Kidney glomerular epithelial cell (primary cell): ENCODE data around the gene DTHD1.
A peak's percentile ranks its signal among the peaks of the same experiment; 100 is the strongest.

Source experiments
- DNase-seq: peaks from one replicate; lab custom pipeline; 2025; lab: John Stamatoyannopoulos, UW

The DTHD1 gene

GRCh38 chr4:36281384-36282106 lies at the start of gene DTHD1:
Gene DTHD1 (plus strand): TSS chr4:36281616. CDS start chr4:36281759, 143 bp downstream.
- DNase-seq = peak; percentile 32

GRCh38 chr4:36233567-36234266 lies 47.7 kb upstream of the DTHD1 start:
- DNase-seq = no peak

DNA sequence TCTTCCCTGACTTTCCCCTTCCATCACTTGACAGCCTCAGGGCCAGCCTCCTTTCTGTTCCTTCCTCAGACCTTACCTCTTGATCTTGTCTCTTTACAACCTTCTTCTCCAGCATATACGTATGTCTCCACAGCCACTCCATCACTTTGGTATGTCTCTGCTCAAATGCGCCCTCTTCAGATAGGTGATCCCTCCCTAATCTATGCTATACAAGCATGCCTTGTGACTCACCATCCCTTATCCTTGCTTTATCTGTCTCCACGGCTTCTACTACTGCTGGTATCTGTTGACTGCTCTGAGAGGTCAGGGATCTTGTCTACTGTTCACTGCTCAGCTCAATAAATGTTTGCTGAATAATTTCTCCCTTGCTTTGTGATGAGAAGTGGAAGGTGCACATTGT lies 46.1 kb upstream of the DTHD1 start:
- DNase-seq = peak; percentile 19

DNA sequence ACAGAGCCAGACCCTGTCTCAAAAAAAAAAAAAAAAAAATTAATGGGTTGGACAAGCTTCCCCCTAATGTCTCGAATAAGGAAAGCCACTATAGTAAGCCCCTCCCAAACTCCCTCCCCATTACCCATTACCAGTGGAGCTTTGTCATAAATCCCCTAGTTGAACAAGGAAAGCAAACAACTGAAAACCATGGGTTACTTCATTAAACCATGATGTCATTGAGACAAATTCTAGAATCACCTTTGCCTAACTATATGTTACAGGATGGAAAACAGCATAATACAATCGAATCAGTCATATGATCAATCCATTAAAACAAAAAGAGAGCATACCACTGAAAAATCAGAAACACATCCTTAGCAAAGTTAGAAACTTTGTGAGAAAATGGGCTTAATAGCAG lies 45.3 kb upstream of the DTHD1 start:
- DNase-seq = no peak

DNA sequence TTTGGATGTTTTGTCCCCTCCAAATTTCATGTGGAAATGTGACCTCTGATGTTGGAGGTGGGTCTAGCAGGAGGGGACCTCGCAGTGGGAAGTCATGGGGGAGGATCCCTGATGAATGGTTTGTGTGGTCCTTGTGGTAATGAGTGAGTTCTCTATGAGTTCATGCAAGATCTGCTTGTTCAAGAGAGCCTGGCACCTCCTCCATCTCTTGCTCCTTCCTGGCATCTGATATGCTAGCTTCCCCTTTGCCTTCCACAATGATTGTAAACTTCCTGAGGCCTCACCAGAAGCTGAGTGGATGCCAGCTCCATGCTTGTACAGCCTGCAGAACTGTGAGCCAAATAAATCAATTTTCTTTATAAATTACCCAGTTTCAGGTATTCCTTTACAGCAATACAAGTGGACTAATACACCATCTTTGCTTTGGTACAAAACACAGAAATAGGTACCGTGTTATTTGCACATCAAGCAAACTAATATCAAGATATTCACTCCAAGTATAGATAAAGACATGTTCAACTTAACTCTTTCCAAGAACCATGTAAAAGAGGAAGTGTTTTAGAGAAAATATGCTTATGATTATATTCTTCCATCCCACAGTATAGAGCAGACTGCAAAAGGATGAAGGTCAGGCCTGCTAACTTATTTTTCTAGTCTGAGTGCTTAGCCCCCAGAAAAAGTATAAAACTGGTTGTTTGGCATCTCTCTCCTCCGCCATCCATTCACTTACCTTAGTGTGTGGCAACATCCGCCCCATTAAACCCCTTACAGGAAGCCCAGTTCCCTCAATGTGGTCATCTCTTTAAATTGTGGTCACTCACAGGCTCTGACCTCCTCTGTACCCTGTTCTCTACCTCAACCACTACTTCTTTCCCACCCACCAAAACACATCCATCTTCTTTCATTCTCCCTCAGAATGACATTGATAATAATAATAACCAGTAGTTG lies 43.8 kb upstream of the DTHD1 start:
- DNase-seq = no peak

GRCh38 chr4:36241771-36242170 lies 39.6 kb upstream of the DTHD1 start:
- DNase-seq = peak; percentile 24

DNA sequence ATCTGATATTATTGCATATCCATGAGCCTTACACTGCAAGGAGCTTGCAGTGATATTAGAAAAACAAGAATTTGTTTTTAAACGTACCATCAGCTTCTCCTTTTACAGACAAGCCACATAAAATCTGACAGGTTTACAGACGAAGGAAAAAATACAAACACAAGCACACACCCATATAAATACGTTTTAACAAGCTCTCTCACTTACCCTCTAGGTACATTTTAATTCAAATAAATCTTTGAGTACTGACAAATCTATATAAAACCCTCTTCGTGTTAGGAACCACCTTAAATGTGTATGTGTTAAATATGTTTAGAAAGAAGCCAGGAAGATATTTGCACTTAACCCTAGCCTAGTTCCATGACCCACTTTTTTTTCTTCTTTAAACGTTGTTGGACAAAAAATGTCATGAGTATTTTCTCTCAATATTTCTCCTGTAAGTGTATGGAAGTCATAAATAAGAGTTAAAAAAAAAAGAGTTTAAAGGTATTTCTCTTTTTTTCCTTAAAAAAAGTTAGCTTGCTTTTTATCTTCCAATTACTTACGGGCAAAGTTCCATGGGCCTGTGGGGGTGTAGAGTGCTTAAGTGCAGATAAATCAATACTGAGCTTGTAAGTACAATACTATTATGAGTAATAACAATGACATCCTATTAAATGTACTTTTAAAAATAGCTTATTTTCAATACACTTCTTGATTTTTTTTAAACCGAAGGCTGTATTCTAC lies 38.6 kb upstream of the DTHD1 start:
- DNase-seq = peak; percentile 35

DNA sequence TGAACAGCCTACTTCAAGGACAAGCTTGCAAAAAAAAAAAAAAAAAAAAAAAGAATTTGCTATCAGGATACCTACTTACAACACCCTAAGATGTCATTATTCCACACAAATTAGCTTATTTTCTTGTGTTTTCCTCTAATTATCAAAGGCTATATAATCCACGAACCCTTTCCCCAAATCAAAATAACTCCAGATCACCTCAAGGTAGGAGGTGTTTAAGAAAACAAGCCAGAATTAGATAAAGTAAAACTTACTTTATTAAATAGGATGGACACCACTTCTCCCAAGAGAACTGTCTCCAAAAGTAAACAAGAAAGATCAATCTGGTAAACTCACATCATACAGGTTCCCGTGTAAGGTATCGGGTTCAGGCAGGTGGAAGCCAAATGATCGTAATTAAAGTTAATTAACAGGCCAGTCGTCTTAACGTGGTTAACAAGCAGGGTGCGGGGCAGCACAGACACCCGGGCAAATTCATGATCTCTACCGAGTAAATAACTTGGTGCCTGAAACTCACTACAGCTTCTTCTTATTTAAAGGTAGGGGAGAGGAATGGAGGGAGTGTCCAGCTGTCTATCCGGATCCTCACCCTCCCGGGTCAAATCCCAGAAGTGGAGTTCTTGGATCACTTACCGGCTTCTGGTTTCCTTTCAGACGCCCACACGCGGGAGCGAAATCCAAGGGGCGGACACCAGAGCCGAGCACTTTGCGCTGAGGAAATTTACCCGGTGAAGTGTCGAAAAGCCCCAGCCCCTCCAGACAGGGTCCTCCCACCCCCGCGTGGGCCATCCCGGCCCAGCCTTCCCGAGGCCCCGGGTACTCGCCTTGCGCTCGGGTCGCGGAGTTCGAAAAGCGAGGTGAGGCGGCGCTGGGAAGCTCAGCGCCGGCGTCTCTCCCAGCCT lies 37.8 kb upstream of the DTHD1 start:
- peak; percentile 57 for DNase-seq

- peak; percentile 83 for DNase-seq
Measured at GRCh38 chr4:36244257-36245082, 36.9 kb upstream of the DTHD1 start, which contains the start of gene ARAP2. Gene ARAP2 (minus strand): TSS chr4:36244514. CDS start chr4:36229486, 15,028 bp downstream.

- no peak for DNase-seq
Measured at GRCh38 chr4:36249610-36250009, 31.8 kb upstream of the DTHD1 start.

DNA sequence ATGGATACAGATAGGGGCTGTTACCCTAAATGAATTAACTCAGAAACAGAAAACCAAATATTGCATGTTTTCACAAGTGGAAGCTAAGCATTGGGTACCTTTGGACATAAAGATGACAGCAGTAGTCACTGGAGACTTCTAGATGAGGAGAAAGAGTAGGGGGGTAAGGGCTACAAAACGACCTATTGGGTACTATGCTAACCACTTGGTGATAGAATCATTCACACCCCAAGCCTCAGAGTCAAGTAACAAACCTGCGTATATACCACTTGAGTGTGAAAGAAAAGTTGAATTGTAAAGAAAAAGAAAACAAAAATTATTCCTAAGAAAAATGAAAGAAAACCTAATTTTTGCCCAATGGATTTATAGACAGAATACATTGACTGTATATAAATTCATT lies 29.4 kb upstream of the DTHD1 start:
- DNase-seq = no peak

DNA sequence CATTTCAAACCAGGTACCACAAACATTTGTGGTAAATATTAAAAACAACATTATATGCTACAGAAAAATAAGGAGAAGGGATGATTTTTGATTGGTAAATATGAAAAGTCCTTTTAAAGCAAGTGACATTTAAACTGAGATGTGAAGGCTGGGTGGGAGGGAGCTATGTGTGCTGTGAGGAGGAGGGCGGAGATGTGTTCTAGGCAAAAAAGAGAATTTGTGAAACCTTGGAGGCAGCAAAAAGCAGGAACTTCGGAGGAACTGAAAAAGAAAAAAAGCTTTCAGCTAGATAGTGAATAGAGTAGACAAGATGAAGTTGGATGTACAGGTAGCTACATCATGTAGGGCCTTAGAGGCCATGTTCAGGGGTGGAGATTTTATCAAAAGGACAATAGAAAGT lies 27.0 kb upstream of the DTHD1 start:
- no peak for DNase-seq

- DNase-seq = peak; percentile 22
Measured at GRCh38 chr4:36255577-36255976, 25.8 kb upstream of the DTHD1 start.

DNA sequence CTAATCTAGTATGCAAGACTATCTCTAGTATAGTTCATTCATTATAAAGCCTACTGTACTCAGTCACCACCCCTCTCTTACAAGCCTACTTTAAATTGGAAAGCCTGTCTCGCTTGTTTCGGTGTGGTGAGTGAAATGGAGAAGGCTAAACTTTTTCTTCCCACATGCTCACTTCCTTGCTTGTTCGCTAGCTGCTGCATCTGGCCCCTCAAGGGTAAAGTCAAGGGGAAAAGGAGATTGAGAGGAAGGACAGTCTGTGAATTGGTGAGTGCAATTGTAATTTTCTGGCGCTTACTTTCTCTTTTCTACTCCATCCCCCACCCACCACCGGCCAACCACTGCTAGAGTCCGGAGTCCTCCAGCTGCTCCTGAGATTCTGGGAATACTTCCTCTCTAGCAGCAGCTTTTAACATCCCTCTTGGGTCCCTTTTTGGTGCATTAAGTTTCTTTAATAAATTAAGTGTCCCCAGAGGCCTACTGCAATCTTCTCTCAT lies 25.0 kb upstream of the DTHD1 start:
- no peak for DNase-seq

DNA sequence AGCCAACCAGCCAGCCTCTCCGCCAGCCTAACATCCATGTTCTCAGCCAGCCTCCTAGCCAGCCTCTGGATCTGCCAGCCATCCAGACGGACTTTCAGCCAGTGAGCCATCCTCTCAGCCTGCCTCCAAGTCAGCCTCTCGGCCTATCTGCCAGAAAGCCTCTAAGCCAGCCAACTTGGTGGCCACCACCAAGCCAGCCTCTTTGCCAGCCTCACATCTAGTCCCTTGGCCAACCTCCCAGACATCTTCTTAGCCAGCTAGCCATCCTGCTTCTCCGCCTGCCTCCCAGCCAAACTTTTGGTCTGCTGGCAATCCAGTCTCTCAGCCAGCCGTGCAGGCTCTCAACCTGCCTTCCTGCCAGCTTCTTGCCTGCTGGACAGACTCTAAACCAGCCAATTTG lies 20.7 kb upstream of the DTHD1 start:
- no peak for DNase-seq

GRCh38 chr4:36264207-36264826 lies 17.1 kb upstream of the DTHD1 start:
- no peak for DNase-seq

DNA sequence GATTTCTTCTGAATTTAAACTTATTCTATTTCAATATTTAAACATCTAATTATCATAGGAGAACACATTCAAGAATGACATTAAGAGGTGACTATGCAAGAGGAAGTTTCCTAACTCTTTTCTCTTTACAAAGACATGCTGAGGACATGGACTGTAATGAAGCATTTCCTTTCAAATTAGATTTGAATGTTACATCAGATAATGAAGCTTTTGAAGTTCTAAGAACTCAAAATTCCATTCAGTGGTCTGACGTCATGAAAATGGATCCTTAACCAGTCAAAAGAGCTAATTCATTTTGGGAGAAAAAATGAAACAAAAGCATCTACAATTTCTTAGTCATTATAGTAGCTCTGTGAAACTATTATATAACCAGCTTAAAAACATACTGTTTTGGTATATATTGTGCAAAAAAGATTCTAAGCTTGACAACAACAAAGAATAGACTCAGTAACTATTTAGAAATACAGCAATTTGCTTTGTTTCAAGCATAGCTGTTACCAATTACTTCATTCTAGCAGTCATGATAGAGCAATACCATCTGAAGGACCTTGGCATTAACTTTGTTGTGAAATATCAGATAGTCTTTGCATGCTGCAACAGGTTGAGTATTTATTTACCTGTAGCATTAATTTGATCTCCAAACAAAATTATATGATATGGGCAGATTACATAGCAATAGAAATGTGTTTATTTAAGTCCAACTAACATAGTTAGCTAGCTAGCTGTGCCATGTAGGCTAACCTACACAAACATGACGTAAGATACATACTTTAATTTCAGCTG lies 13.7 kb upstream of the DTHD1 start:
- DNase-seq = no peak

DNA sequence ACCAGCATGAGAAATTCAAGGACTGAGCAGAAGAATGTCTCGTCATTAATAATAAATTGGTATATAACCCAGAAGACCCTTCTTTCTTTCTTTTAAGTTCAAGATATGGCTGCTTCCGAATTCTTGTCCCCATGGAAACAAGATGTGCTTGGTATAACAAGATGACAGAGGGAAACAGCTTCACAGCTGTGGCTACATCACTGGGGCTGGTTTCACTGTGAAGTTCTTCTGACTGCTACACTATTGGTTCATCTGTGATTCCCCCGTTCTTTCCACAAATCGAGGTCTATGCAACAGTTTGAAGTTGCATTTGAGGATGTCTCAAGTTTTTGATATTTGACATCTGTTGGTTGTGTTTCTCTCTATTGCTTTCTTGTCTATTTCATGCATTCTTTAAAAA lies 12.3 kb upstream of the DTHD1 start:
- DNase-seq = no peak
